ENCODE data around the gene TSPO. TPM values are rescaled to one million over a fixed set of nuclear protein-coding genes. Genes with fewer than 3 reads are reported as not detected.
"Not testable (repeated sequence)": the region's sequence is repeated elsewhere in the genome, so short reads cannot be mapped to it uniquely, and the experiment has no call there.

The TSPO gene
- total RNA-seq, result 100 to 1,000 TPM; 307 to 452 (median 365) TPM

DNA sequence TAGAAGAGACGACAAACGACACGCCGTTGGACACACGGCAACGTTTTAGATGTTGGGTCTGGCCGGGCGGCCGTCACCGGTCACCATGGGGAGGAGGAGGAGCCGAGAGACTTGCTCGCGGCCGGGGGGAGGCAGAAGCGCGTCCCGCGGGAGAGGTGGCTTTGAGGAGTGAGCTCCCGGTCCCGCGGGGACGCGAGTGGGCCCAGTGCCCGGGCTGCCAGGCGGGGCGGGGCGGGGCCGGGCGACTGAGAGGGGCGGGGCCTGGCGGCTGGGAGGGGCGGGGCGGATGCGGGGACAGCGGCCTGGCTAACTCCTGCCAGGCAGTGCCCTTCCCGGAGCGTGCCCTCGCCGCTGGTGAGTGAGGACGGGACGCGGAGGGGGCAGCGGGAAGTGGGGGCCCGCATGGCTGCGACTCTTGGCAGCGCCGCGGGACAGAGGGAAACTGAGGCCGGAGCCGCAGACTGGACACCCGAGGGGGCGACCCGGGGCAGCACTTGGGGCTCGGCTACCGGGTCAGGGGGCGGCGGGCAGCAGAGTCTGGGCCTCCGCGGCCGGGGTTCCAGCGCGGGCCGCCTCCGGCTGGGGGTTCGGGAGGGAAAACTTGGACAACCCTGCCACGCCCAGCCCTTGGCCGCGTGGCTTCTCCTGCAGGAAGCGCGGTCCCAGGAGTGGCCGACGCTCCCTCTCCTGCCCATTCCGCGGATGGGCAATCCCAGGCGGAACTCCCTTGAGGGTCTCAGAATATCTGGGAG lies at the start of gene TSPO:
Gene TSPO, plus strand, starts transcription at position 309 of the 752 bp plus-strand sequence. CDS start 7,680 bp downstream, outside the sequence.
- Histone ChIP-seq H3K27ac (peak within 1 kb of the TSS; percentile 90 to 94 (median 94)), H3K36me3 (no peaks in the 10 kb centered on the region), H3K4me3 (peak within 1 kb of the TSS; percentile 60 to 95 (median 70)), H3K9me3 (no peaks in the 10 kb centered on the region), H3K27me3 (no peaks in the 10 kb centered on the region), H3K4me1 (peaks cover 14 to 48% (median 35%) of the 10 kb centered on the region in 4 donors)
- 3% methylated on average over 64 of the region's 75 CpGs; no CpG with 5 or more reads in 1 of the 2 donors for WGBS, 2 donors (ENCODE audit: low coverage in 1 of 2)
- TF ChIP-seq POLR2A (IDR thresholded peaks at IDR 0.05) (peak; percentile 62), EP300 (IDR thresholded peaks at IDR 0.05; ENCODE audit: low read depth) (no peak), POLR2AphosphoS5 (IDR thresholded peaks at IDR 0.05) (peak; percentile 75 to 85 (median 83))
- TF ChIP-seq, protein P1, sequence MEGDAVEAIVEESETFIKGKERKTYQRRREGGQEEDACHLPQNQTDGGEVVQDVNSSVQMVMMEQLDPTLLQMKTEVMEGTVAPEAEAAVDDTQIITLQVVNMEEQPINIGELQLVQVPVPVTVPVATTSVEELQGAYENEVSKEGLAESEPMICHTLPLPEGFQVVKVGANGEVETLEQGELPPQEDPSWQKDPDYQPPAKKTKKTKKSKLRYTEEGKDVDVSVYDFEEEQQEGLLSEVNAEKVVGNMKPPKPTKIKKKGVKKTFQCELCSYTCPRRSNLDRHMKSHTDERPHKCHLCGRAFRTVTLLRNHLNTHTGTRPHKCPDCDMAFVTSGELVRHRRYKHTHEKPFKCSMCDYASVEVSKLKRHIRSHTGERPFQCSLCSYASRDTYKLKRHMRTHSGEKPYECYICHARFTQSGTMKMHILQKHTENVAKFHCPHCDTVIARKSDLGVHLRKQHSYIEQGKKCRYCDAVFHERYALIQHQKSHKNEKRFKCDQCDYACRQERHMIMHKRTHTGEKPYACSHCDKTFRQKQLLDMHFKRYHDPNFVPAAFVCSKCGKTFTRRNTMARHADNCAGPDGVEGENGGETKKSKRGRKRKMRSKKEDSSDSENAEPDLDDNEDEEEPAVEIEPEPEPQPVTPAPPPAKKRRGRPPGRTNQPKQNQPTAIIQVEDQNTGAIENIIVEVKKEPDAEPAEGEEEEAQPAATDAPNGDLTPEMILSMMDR (IDR thresholded peaks at IDR 0.05), result no peak
- intact Hi-C loops (cut with DNase I; ENCODE audit: low total_unique reads) (no loop called here), in situ Hi-C loops (cut with MboI; ENCODE audit: low pct_ligation_motif_present in 1 of 4, low pct_unique_long_range_greater_than_20kb in 1 of 4, low sequenced_read_pairs in 3 of 4) (no loop called here)
- DNase-seq, result peak; percentile 84

GRCh38 chr22:43104056-43104625 lies 47.2 kb upstream of the TSPO start:
- intact Hi-C loops (cut with DNase I; ENCODE audit: low total_unique reads); H3K27me3 ChIP-seq; H3K27ac ChIP-seq; H3K4me1 ChIP-seq; H3K36me3 ChIP-seq; in situ Hi-C loops (cut with MboI; ENCODE audit: low pct_ligation_motif_present in 1 of 4, low pct_unique_long_range_greater_than_20kb in 1 of 4, low sequenced_read_pairs in 3 of 4); H3K9me3 ChIP-seq; H3K4me3 ChIP-seq: not testable (repeated sequence)
- 48% methylated on average over 14 to 15 of the region's 15 CpGs for WGBS, 2 donors (ENCODE audit: low coverage in 1 of 2)
- peak; percentile 46 for DNase-seq

GRCh38 chr22:43104950-43105349 lies 46.4 kb upstream of the TSPO start:
- H3K9me3 ChIP-seq; in situ Hi-C loops (cut with MboI; ENCODE audit: low pct_ligation_motif_present in 1 of 4, low pct_unique_long_range_greater_than_20kb in 1 of 4, low sequenced_read_pairs in 3 of 4); H3K27ac ChIP-seq; H3K36me3 ChIP-seq; DNase-seq; H3K4me1 ChIP-seq; H3K27me3 ChIP-seq; intact Hi-C loops (cut with DNase I; ENCODE audit: low total_unique reads); H3K4me3 ChIP-seq: not testable (repeated sequence)
- WGBS, 2 donors (ENCODE audit: low coverage in 1 of 2), result 96 to 100% methylated on average over 3 of the region's 3 CpGs

- H3K4me3 ChIP-seq, result no peak overlapping the region
- H3K4me1 ChIP-seq, result peaks cover 7 to 19% (median 16%) of the 10 kb centered on the region in 4 donors
- peaks cover 13% of the 10 kb centered on the region for H3K27me3 ChIP-seq
- no peak overlapping the region for H3K27ac ChIP-seq
- H3K9me3 ChIP-seq, result no peaks in the 10 kb centered on the region
- H3K36me3 ChIP-seq, result no peaks in the 10 kb centered on the region
- intact Hi-C loops (cut with DNase I; ENCODE audit: low total_unique reads) (no loop called here), in situ Hi-C loops (cut with MboI; ENCODE audit: low pct_ligation_motif_present in 1 of 4, low pct_unique_long_range_greater_than_20kb in 1 of 4, low sequenced_read_pairs in 3 of 4) (no loop called here)
- no peak for DNase-seq
- TF ChIP-seq, protein P1 (IDR thresholded peaks at IDR 0.05), result no peak
- TF ChIP-seq EP300 (IDR thresholded peaks at IDR 0.05; ENCODE audit: low read depth) (no peak), POLR2A (IDR thresholded peaks at IDR 0.05) (no peak), POLR2AphosphoS5 (IDR thresholded peaks at IDR 0.05) (no peak)
- 90% methylated on average over 3 to 8 of the region's 8 CpGs for WGBS, 2 donors (ENCODE audit: low coverage in 1 of 2)
Observed at GRCh38 chr22:43106302-43106701, 45.1 kb upstream of the TSPO start.

GRCh38 chr22:43109511-43109910 lies 41.8 kb upstream of the TSPO start:
- Histone ChIP-seq H3K4me1 (peaks cover 9 to 32% (median 30%) of the 10 kb centered on the region in 4 donors), H3K36me3 (no peaks in the 10 kb centered on the region), H3K27ac (no peak overlapping the region), H3K27me3 (peaks cover 33% of the 10 kb centered on the region), H3K9me3 (no peaks in the 10 kb centered on the region), H3K4me3 (no peak overlapping the region)
- intact Hi-C loops (cut with DNase I; ENCODE audit: low total_unique reads) (no loop called here), in situ Hi-C loops (cut with MboI; ENCODE audit: low pct_ligation_motif_present in 1 of 4, low pct_unique_long_range_greater_than_20kb in 1 of 4, low sequenced_read_pairs in 3 of 4) (no loop called here)
- WGBS, 2 donors (ENCODE audit: low coverage in 1 of 2), result 60 to 88% methylated on average over 2 to 5 of the region's 5 CpGs
- no peak for DNase-seq
- TF ChIP-seq, protein P1 (IDR thresholded peaks at IDR 0.05), result no peak
